Neural crest cell (in vitro differentiated cells): ENCODE results near the gene RECQL. TPM values are rescaled to one million over a fixed set of nuclear protein-coding genes. Genes with fewer than 3 reads are reported as not detected.

Experiments used
- DNase-seq: peaks from one replicate; pipeline ENCODE4 v3.0.0; 2021; ENCODE audit warnings: low read depth, mixed read lengths, low spot score
- H3K27ac Mint-ChIP-seq: one replicate; pipeline ENCODE4 v1.8.0; 2021; ENCODE audit warnings: mild to moderate bottlenecking, mixed read lengths; ENCODE audit not compliant: unreplicated experiment
- H3K27me3 Mint-ChIP-seq: 2 replicates; pipeline ENCODE4 v1.8.0; 2021; ENCODE audit warnings: low read depth, mild to moderate bottlenecking, mixed read lengths
- H3K36me3 Mint-ChIP-seq: 2 replicates; pipeline ENCODE4 v1.8.0; 2021; ENCODE audit warnings: low read depth, mild to moderate bottlenecking, mixed read lengths
- H3K4me1 Mint-ChIP-seq: 2 replicates; pipeline ENCODE4 v1.8.0; 2021; ENCODE audit warnings: mixed read lengths
- H3K4me3 Mint-ChIP-seq: one replicate; pipeline ENCODE4 v1.8.0; 2021; ENCODE audit warnings: mild to moderate bottlenecking, mixed read lengths
- H3K9me3 Mint-ChIP-seq: 2 replicates; pipeline ENCODE4 v1.8.0; 2021; ENCODE audit warnings: mixed read lengths
- CTCF ChIP-seq: fragments of 200-600 bp; sonication (generic); conservative IDR thresholded peaks from 2 replicates; pipeline ENCODE4 v1.5.0; 2021; ENCODE audit warnings: antibody characterized with exemption, mild to moderate bottlenecking
- long read RNA-seq: library from polyadenylated mRNA; unstranded; transcript quantifications from one replicate; pipeline ENCODE4 v2.0.0, GENCODE V29; 2020
- total RNA-seq: library from RNA; stranded (reverse); gene quantifications from 2 replicates; pipeline ENCODE4 v1.2.1, GENCODE V29; 2021

The RECQL gene
- total RNA-seq = 24.7 and 26.9 TPM in 2 replicates
- long read RNA-seq, transcript RECQL-204 (15 exons, 3,702 nt) = major isoform, 81 of 201 reads
- long read RNA-seq, transcript RECQL-203 (16 exons, 2,572 nt) = minor isoform, 25 of 201 reads
- long read RNA-seq, partial matches to known transcripts = 20 of 201 reads
- long read RNA-seq, other reads (novel, unspliced or antisense) = 75 of 201 reads

GRCh38 chr12:21501258-21502163 lies at the start of gene RECQL, which contains the start of gene GOLT1B:
Gene RECQL, minus strand, starts transcription at chr12:21501635. Its CDS starts 2,065 bp downstream, at chr12:21499570.
Gene GOLT1B, plus strand, starts transcription at chr12:21501789. Its CDS starts 135 bp downstream, at chr12:21501924.
- Mint-ChIP-seq H3K27ac (no peak within 1 kb of the TSS), H3K9me3 (no peaks in the 10 kb centered on the region)

GRCh38 chr12:21547437-21547836 lies 46.0 kb upstream of the RECQL start:
- no peak for DNase-seq
- H3K4me1 Mint-ChIP-seq = no peaks in the 10 kb centered on the region
- no peaks in the 10 kb centered on the region for H3K9me3 Mint-ChIP-seq
- no peak overlapping the region for H3K27ac Mint-ChIP-seq
- no peak for TF ChIP-seq CTCF
- H3K4me3 Mint-ChIP-seq = no peak overlapping the region
- H3K36me3 Mint-ChIP-seq = no peaks in the 10 kb centered on the region
- H3K27me3 Mint-ChIP-seq = no peaks in the 10 kb centered on the region

More at GRCh38 chr12:21501258-21502163, at the start of gene RECQL, which contains the start of gene GOLT1B:
- H3K4me3 Mint-ChIP-seq = no peak within 1 kb of the TSS
- no peaks in the 10 kb centered on the region for H3K27me3 Mint-ChIP-seq
- H3K4me1 Mint-ChIP-seq = peaks cover 20% of the 10 kb centered on the region
- TF ChIP-seq CTCF = no peak
- H3K36me3 Mint-ChIP-seq = no peaks in the 10 kb centered on the region
- peak; percentile 79 for DNase-seq

- Mint-ChIP-seq H3K4me1 (no peaks in the 10 kb centered on the region), H3K9me3 (no peaks in the 10 kb centered on the region), H3K27me3 (no peaks in the 10 kb centered on the region), H3K36me3 (no peaks in the 10 kb centered on the region), H3K4me3 (no peak overlapping the region), H3K27ac (no peak overlapping the region)
- no peak for DNase-seq
- no peak for TF ChIP-seq CTCF
Measured at GRCh38 chr12:21546716-21547115, 45.3 kb upstream of the RECQL start.

GRCh38 chr12:21545557-21545956 lies 44.1 kb upstream of the RECQL start:
- Mint-ChIP-seq H3K27ac (no peak overlapping the region), H3K36me3 (no peaks in the 10 kb centered on the region), H3K27me3 (no peaks in the 10 kb centered on the region), H3K4me3 (no peak overlapping the region), H3K9me3 (no peaks in the 10 kb centered on the region), H3K4me1 (no peaks in the 10 kb centered on the region)
- no peak for TF ChIP-seq CTCF
- DNase-seq = no peak

- H3K4me1 Mint-ChIP-seq = no peaks in the 10 kb centered on the region
- TF ChIP-seq CTCF = no peak
- no peaks in the 10 kb centered on the region for H3K27me3 Mint-ChIP-seq
- DNase-seq = no peak
- H3K9me3 Mint-ChIP-seq = no peaks in the 10 kb centered on the region
- no peak overlapping the region for H3K4me3 Mint-ChIP-seq
- H3K36me3 Mint-ChIP-seq = no peaks in the 10 kb centered on the region
- no peak overlapping the region for H3K27ac Mint-ChIP-seq
Measured at GRCh38 chr12:21543151-21543550, 41.7 kb upstream of the RECQL start.
